Gastrocnemius medialis (tissue), 4 donors: ENCODE results near the gene TPRX1.

Experiments
- POLR2A ChIP-seq, 2 donors: fragments of 450-650 bp; IDR thresholded peaks; one replicate each; pipeline ENCODE4 v1.6.1; 2017; ENCODE audit warnings: antibody characterized with exemption in 2 of 2, mild to moderate bottlenecking in 2 of 2, moderate library complexity in 2 of 2
- TF ChIP-seq, protein P1 (sequence below), 5 experiments: fragments of 450-650 bp in 3 of 5; fragments of 200-600 bp in 2 of 5; sonication (generic) in 2 of 5; IDR thresholded peaks in 4 of 5; conservative IDR thresholded peaks in 1 of 5; 1 replicate in 4 of 5; 2 replicates in 1 of 5; pipeline ENCODE4 v1.5.1; 2016 to 2019; ENCODE audit warnings: antibody characterized with exemption in 5 of 5, mild to moderate bottlenecking in 3 of 5, moderate library complexity in 3 of 5

DNA sequence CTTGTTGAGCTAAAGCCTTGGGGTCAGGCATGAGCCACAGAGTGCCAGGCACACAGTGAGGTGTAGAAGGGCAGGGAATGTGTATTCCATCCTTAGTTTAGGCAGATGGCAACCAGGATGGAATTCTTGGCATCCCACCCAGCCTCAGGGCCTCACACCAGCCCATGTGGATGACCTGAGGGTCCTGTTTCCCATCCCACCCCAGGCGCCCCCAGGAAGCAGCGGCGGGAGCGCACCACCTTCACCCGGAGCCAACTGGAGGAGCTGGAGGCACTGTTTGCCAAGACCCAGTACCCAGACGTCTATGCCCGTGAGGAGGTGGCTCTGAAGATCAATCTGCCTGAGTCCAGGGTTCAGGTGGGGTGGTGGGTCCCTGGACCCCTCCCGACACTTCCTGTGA is 31.7 kb upstream of the TPRX1 start:
- TF ChIP-seq POLR2A (IDR thresholded peaks at IDR 0.05): no peak
- TF ChIP-seq, protein P1, sequence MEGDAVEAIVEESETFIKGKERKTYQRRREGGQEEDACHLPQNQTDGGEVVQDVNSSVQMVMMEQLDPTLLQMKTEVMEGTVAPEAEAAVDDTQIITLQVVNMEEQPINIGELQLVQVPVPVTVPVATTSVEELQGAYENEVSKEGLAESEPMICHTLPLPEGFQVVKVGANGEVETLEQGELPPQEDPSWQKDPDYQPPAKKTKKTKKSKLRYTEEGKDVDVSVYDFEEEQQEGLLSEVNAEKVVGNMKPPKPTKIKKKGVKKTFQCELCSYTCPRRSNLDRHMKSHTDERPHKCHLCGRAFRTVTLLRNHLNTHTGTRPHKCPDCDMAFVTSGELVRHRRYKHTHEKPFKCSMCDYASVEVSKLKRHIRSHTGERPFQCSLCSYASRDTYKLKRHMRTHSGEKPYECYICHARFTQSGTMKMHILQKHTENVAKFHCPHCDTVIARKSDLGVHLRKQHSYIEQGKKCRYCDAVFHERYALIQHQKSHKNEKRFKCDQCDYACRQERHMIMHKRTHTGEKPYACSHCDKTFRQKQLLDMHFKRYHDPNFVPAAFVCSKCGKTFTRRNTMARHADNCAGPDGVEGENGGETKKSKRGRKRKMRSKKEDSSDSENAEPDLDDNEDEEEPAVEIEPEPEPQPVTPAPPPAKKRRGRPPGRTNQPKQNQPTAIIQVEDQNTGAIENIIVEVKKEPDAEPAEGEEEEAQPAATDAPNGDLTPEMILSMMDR (IDR thresholded peaks at IDR 0.05 in 4 of 5, conservative IDR thresholded peaks at IDR 0.05 in 1 of 5): no peak
